HG02678 (cell line): Measurements from ENCODE around the gene WDR26.
"Not testable (repeated sequence)": the region's sequence is repeated elsewhere in the genome, so short reads cannot be mapped to it uniquely, and the experiment has no call there.

Source experiments
- ATAC-seq: cut with Tn5 transposase; IDR thresholded peaks from one replicate; pipeline ENCODE4 v1.9.1; 2021; ENCODE audit warnings: mild to moderate bottlenecking, moderate library complexity; ENCODE audit not compliant: unreplicated experiment

The WDR26 gene

GRCh38 chr1:224434691-224435317 is at the start of gene WDR26:
WDR26 (minus strand) TSS chr1:224434797.
- ATAC-seq: peak; percentile 91

GRCh38 chr1:224483206-224483605 is 48.6 kb upstream of the WDR26 start:
- not testable (repeated sequence) for ATAC-seq

GRCh38 chr1:224482619-224483018 is 48.0 kb upstream of the WDR26 start:
- ATAC-seq: no peak

GRCh38 chr1:224481601-224482000 is 47.0 kb upstream of the WDR26 start:
- no peak for ATAC-seq

- not testable (repeated sequence) for ATAC-seq
Measured at GRCh38 chr1:224480888-224481459, 46.4 kb upstream of the WDR26 start.

GRCh38 chr1:224480200-224480599 is 45.6 kb upstream of the WDR26 start:
- not testable (repeated sequence) for ATAC-seq

GRCh38 chr1:224472806-224473205 is 38.2 kb upstream of the WDR26 start:
- ATAC-seq: no peak

GRCh38 chr1:224466154-224466553 is 31.6 kb upstream of the WDR26 start:
- ATAC-seq: no peak

- no peak for ATAC-seq
Measured at GRCh38 chr1:224459966-224460365, 25.4 kb upstream of the WDR26 start.

- no peak for ATAC-seq
Measured at GRCh38 chr1:224458996-224459395, 24.4 kb upstream of the WDR26 start.

- ATAC-seq: no peak
Measured at GRCh38 chr1:224458296-224458695, 23.7 kb upstream of the WDR26 start.

- ATAC-seq: no peak
Measured at GRCh38 chr1:224457782-224458144, 23.2 kb upstream of the WDR26 start.

GRCh38 chr1:224456637-224456953 is 22.0 kb upstream of the WDR26 start:
- no peak for ATAC-seq

- ATAC-seq: no peak
Measured at GRCh38 chr1:224454402-224455055, 19.9 kb upstream of the WDR26 start.

- ATAC-seq: no peak
Measured at GRCh38 chr1:224450561-224451350, 16.2 kb upstream of the WDR26 start.

- no peak for ATAC-seq
Measured at GRCh38 chr1:224450159-224450558, 15.6 kb upstream of the WDR26 start.

- no peak for ATAC-seq
Measured at GRCh38 chr1:224448453-224449017, 13.9 kb upstream of the WDR26 start.

- ATAC-seq: no peak
Measured at GRCh38 chr1:224447971-224448370, 13.4 kb upstream of the WDR26 start.

- ATAC-seq: no peak
Measured at GRCh38 chr1:224447251-224447650, 12.7 kb upstream of the WDR26 start.

- no peak for ATAC-seq
Measured at GRCh38 chr1:224438989-224439388, 4.4 kb upstream of the WDR26 start.

GRCh38 chr1:224435999-224436398 is 1.4 kb upstream of the WDR26 start:
- no peak for ATAC-seq
